GM23248 (cell line): Measurements from ENCODE around the gene DNAAF3.

ENCODE experiments used
- EZH2 ChIP-seq: fragments of 200-600 bp; sonication (generic); IDR thresholded peaks from 2 replicates; pipeline ENCODE4 v1.6.1; 2018; ENCODE audit warnings: antibody characterized with exemption, mild to moderate bottlenecking; ENCODE audit not compliant: insufficient read depth, poor library complexity, severe bottlenecking
- EZH2phosphoT487 ChIP-seq: fragments of 200-600 bp; sonication (generic); IDR thresholded peaks from 2 replicates; pipeline ENCODE4 v1.6.1; 2018; ENCODE audit warnings: antibody characterized with exemption, moderate library complexity, mild to moderate bottlenecking, low read depth; ENCODE audit not compliant: insufficient read depth

DNA sequence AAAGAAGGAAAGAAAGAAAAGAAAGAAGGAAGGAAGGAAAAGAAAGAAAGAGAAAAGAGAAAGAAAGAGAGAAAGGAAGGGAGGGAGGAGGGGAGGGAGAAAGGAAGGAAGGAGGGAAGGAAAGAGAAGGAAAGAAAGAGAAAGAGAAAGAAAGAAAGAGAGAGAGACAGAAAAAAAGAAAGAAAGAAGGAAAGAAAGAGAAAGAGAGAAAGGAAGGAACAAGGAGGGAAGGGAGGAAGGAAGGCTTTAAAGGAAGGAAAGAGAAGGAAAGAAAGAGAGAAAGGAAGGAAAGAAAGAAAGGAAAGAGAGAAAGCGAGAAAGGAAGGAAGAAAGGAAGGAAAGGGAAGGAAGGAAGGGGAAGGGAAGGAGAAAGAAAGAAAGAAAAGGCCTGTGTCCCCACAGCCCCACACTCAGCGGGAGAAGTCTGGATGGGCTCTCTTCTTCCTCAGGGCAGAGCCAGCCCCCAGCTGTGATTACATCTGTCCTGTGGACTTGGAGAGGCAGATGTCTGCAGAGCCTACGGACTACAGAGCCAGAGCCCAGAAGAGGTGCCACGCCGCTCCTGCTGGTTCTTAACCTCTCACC lies 33.3 kb upstream of the DNAAF3 start:
- no peak for TF ChIP-seq EZH2
- TF ChIP-seq EZH2phosphoT487 = no peak
